ENCODE data around the gene PTPRE.

GRCh38 chr10:127979566-127979965, 72.7 kb downstream of the PTPRE start:
- TF ChIP-seq ZFP30 (CRISPR knock-in tag; IDR thresholded peaks at IDR 0.05) (no peak), CSDC2 (CRISPR knock-in tag; IDR thresholded peaks at IDR 0.05) (no peak), CSRNP3 (CRISPR knock-in tag; IDR thresholded peaks at IDR 0.05) (no peak), GLIS3 (CRISPR knock-in tag; IDR thresholded peaks at IDR 0.05) (no peak), ESRRG (CRISPR knock-in tag; IDR thresholded peaks at IDR 0.05) (no peak), TSHZ2 (CRISPR knock-in tag; IDR thresholded peaks at IDR 0.05) (no peak), TOX (CRISPR knock-in tag; IDR thresholded peaks at IDR 0.05; ENCODE audit: borderline replicate concordance) (no peak), ISL1 (CRISPR knock-in tag; IDR thresholded peaks at IDR 0.05) (no peak), ZNF70 (CRISPR knock-in tag; IDR thresholded peaks at IDR 0.05) (no peak), TCF4 (CRISPR knock-in tag; IDR thresholded peaks at IDR 0.05; ENCODE audit: borderline replicate concordance) (no peak)

Measured in SK-N-SH treated with all-trans-retinoic acid at 6 μM for 48 hours (cell line).